SK-N-MC (cell line): Measurements from ENCODE around the gene EIF3F.

Experiments used
- DNase-seq: peaks from one replicate; pipeline ENCODE4 v3.0.0-alpha.2; 2011; ENCODE audit warnings: low read depth, low spot score
- H3K27ac ChIP-seq: fragments of 200-600 bp; sonication (generic); 2 replicates; pipeline ENCODE4 v1.5.1; 2016; ENCODE audit warnings: mixed run types
- H3K36me3 ChIP-seq: fragments of 200-600 bp; sonication (generic); 2 replicates; pipeline ENCODE4 v1.6.1; 2017; ENCODE audit warnings: antibody characterized with exemption, low read length, mixed read lengths; ENCODE audit not compliant: insufficient read depth
- H3K4me3 ChIP-seq: fragments of 200-600 bp; sonication (generic); 2 replicates; pipeline ENCODE4 v1.5.1; 2016
- H3K9ac ChIP-seq: fragments of 200-600 bp; sonication (generic); 2 replicates; pipeline ENCODE4 v1.8.0; 2017; ENCODE audit warnings: mixed run types, mixed read lengths; ENCODE audit not compliant: insufficient read length
- H3K9me3 ChIP-seq: fragments of 200-600 bp; sonication (generic); 2 replicates; pipeline ENCODE4 v1.6.1; 2017; ENCODE audit warnings: low read depth, mild to moderate bottlenecking, antibody characterized with exemption, low read length, moderate library complexity, mixed read lengths
- EZH2 ChIP-seq: fragments of 200-600 bp; sonication (generic); IDR thresholded peaks from one replicate; pipeline ENCODE4 v1.6.1; 2017; ENCODE audit warnings: antibody characterized with exemption
- FOXP2 ChIP-seq: optimal IDR thresholded peaks from 2 replicates; pipeline ENCODE3; 2011; ENCODE audit warnings: mild to moderate bottlenecking, moderate library complexity; ENCODE audit not compliant: insufficient read depth; ENCODE audit errors: extremely low read length, control extremely low read depth
- POLR2AphosphoS5 ChIP-seq: IDR thresholded peaks from 2 replicates; pipeline ENCODE4 v1.6.1; 2012; ENCODE audit warnings: mild to moderate bottlenecking, low read depth, low read length, borderline replicate concordance

EIF3F gene

GRCh38 chr11:7965386-7965785, 21.8 kb upstream of the EIF3F start, which contains the start of gene NLRP10:
Gene NLRP10 (minus strand): TSS chr11:7965447. CDS start chr11:7963495, 1,952 bp downstream.
- Histone ChIP-seq H3K27ac (no peak within 1 kb of the TSS), H3K9ac (no peak within 1 kb of the TSS), H3K36me3 (no peaks in the 10 kb centered on the region), H3K9me3 (no peaks in the 10 kb centered on the region), H3K4me3 (no peak within 1 kb of the TSS)
- no peak for DNase-seq
- no peak for TF ChIP-seq FOXP2
- no peak for TF ChIP-seq POLR2AphosphoS5
- no peak for TF ChIP-seq EZH2

DNA sequence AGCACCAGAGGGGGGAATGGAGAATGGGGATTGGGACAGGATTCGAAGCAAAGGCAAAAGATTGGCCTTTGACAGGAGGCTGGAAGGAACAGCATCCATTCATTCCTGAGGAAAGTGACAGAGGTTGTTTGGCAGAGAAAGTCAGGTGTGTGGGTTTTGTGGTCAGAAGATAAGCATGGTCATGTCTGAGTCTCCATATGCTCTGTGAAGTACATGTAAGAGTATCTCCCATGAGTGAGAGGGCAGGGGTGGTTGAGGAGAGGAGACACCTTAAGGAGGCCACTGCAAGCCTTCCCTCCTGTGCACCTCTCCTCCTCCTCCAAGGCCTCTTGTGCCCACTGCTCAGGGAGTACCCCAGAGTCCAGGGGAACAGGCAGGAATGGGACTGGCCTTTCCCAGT, 20.0 kb upstream of the EIF3F start:
- TF ChIP-seq EZH2 (no peak), POLR2AphosphoS5 (no peak), FOXP2 (no peak)
- Histone ChIP-seq H3K36me3 (no peaks in the 10 kb centered on the region), H3K4me3 (no peak overlapping the region), H3K9me3 (no peaks in the 10 kb centered on the region), H3K9ac (no peak overlapping the region), H3K27ac (no peak overlapping the region)
- DNase-seq: no peak

- no peak for DNase-seq
- Histone ChIP-seq H3K36me3 (no peaks in the 10 kb centered on the region), H3K9me3 (no peaks in the 10 kb centered on the region), H3K4me3 (no peak overlapping the region), H3K27ac (no peak overlapping the region), H3K9ac (no peak overlapping the region)
- TF ChIP-seq EZH2 (no peak), FOXP2 (no peak), POLR2AphosphoS5 (no peak)
Measured at GRCh38 chr11:7967826-7968225, 19.3 kb upstream of the EIF3F start.

DNA sequence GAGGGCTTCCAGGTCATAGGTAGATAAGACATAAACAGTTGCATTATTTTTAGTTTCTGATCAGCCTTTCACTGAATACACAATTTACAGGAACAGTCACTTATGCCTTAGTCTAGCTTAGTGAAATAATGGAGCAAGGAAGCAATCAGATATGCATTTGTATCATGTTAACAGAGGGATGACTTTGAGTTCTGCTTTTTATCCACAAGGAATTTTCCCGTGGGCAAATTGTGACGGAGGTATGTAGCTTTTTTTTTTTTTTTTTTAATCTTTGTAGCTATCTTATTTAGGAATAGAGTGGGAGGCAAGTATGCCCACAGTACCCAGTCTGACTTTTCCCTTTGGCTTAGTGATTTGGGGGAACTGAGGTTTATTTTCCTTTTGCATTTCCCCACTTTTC, 18.5 kb upstream of the EIF3F start:
- Histone ChIP-seq H3K27ac (no peak overlapping the region), H3K4me3 (no peak overlapping the region), H3K9ac (no peak overlapping the region), H3K36me3 (no peaks in the 10 kb centered on the region), H3K9me3 (no peaks in the 10 kb centered on the region)
- no peak for DNase-seq
- TF ChIP-seq POLR2AphosphoS5 (no peak), FOXP2 (no peak), EZH2 (no peak)

- Histone ChIP-seq H3K36me3 (no peaks in the 10 kb centered on the region), H3K9ac (no peak overlapping the region), H3K9me3 (no peaks in the 10 kb centered on the region), H3K27ac (no peak overlapping the region), H3K4me3 (no peak overlapping the region)
- DNase-seq: no peak
- no peak for TF ChIP-seq EZH2
- no peak for TF ChIP-seq FOXP2
- TF ChIP-seq POLR2AphosphoS5: no peak
Measured at GRCh38 chr11:7969756-7970646, 17.1 kb upstream of the EIF3F start.

DNA sequence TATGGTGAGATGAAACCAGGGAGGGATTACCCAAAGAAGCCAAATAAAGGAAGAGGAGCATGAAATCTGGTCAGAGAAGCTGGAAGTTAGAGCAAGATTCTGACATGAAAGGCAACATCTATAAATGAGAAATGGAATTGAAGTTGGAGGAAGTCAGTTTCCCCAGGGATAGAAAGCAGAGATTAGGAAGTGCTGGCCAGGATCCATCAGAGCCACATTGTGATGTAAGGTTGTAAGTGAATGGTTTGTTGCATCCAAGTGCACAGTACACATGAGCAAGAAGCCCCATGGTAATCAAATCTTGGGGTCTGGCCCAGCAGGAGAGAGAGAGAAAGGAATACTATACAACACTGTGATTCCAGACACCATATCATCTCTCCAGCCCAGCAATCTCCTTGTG, 15.3 kb upstream of the EIF3F start:
- H3K9me3 ChIP-seq: no peaks in the 10 kb centered on the region
- no peak for DNase-seq
- H3K4me3 ChIP-seq: no peak overlapping the region
- H3K36me3 ChIP-seq: no peaks in the 10 kb centered on the region
- TF ChIP-seq POLR2AphosphoS5 (no peak), EZH2 (no peak), FOXP2 (no peak)
- no peak overlapping the region for H3K27ac ChIP-seq
- H3K9ac ChIP-seq: no peak overlapping the region

- H3K9me3 ChIP-seq: no peaks in the 10 kb centered on the region
- H3K9ac ChIP-seq: no peak overlapping the region
- no peak overlapping the region for H3K4me3 ChIP-seq
- no peak overlapping the region for H3K27ac ChIP-seq
- TF ChIP-seq FOXP2 (no peak), EZH2 (no peak), POLR2AphosphoS5 (no peak)
- no peak for DNase-seq
- no peaks in the 10 kb centered on the region for H3K36me3 ChIP-seq
Measured at GRCh38 chr11:7973011-7973410, 14.1 kb upstream of the EIF3F start.

DNA sequence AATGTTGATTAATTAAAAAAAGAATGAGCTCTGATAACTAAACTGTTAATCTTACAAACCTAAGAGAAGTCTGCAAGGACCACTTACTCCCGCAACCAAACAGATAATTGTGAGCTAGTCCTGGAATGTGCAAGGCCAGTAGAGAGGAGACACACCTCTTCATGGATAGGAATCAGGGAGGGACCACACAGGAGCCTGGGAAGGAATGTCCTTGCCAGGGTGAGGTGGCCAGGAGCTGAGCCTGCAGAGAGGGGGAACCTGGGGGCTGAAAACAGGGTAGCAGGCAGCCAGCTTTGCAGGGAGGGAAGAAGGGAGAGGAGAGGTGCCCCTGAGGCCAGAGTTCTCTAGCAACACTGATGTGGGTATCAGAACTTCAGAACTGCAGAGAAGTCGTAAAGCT, 12.5 kb upstream of the EIF3F start:
- no peaks in the 10 kb centered on the region for H3K36me3 ChIP-seq

More for the DNA sequence above, 12.5 kb upstream of the EIF3F start:
- H3K9me3 ChIP-seq: no peaks in the 10 kb centered on the region
- H3K9ac ChIP-seq: no peak overlapping the region
- no peak overlapping the region for H3K4me3 ChIP-seq
- TF ChIP-seq EZH2 (no peak), FOXP2 (no peak), POLR2AphosphoS5 (no peak)
- H3K27ac ChIP-seq: no peak overlapping the region
- DNase-seq: no peak
